KBM-7 (cell line): ENCODE results near the gene EFNA1.

Source experiments
- DNase-seq: peaks from one replicate; pipeline ENCODE4 v3.0.0-alpha.2; 2015
- in situ Hi-C: fragments of 300-500 bp; cut with MboI; formaldehyde crosslinking; loops from 2 replicates; pipeline ENCODE4 v1.14.3; 2020; ENCODE audit warnings: low sequenced_read_pairs, low pct_unique_long_range_greater_than_20kb, mixed read lengths

Gene EFNA1

GRCh38 chr1:155181371-155182051 is 53.8 kb downstream of the EFNA1 start:
- in situ Hi-C loops: no loop called here
- DNase-seq: no peak

GRCh38 chr1:155182052-155182550 is 54.4 kb downstream of the EFNA1 start:
- no peak for DNase-seq
- in situ Hi-C loops: no loop called here

GRCh38 chr1:155183775-155184221 is 56.1 kb downstream of the EFNA1 start:
- in situ Hi-C loops: no loop called here
- DNase-seq: no peak

- in situ Hi-C loops: no loop called here
- no peak for DNase-seq
These were observed 56.7 kb downstream of the EFNA1 start for GRCh38 chr1:155184351-155184811.
